HEK293T (cell line): ENCODE data around the gene ESR2.

Experiments
- CTCF ChIA-PET: fragments of 350-600 bp; formaldehyde crosslinking; extraction: SDS; loops from one replicate; lab custom pipeline; 2021; ENCODE audit warnings: antibody characterized with exemption, inconsistent platforms; lab: Yijun Ruan, JAX
- POLR2A ChIA-PET: fragments of 350-600 bp; formaldehyde crosslinking; extraction: SDS; loops from one replicate; lab custom pipeline; 2020; ENCODE audit warnings: antibody characterized with exemption, inconsistent platforms; lab: Yijun Ruan, JAX
- DNase-seq: peaks from one replicate; pipeline ENCODE4 v3.0.0; 2012; ENCODE audit warnings: mixed read lengths; ENCODE audit errors: extremely low spot score
- ARNT ChIP-seq: fragments of 450-650 bp; IDR thresholded peaks from 2 replicates; pipeline ENCODE4 v1.6.1; 2017; ENCODE audit warnings: mild to moderate bottlenecking
- BHLHE40 ChIP-seq: fragments of 450-650 bp; IDR thresholded peaks from 2 replicates; pipeline ENCODE4 v1.6.1; 2016; ENCODE audit warnings: mild to moderate bottlenecking, moderate library complexity, borderline replicate concordance
- CTBP1 ChIP-seq: fragments of 450-650 bp; IDR thresholded peaks from 2 replicates; pipeline ENCODE4 v1.6.1; 2016; ENCODE audit warnings: borderline replicate concordance
- ELF4 ChIP-seq: fragments of 450-650 bp; IDR thresholded peaks from 2 replicates; pipeline ENCODE4 v1.6.1; 2017; ENCODE audit warnings: antibody characterized with exemption
- FOXA1 ChIP-seq: fragments of 450-650 bp; IDR thresholded peaks from 2 replicates; pipeline ENCODE4 v1.6.1; 2016; ENCODE audit warnings: mild to moderate bottlenecking
- FOXK2 ChIP-seq: fragments of 450-650 bp; IDR thresholded peaks from 2 replicates; pipeline ENCODE4 v1.6.1; 2016; ENCODE audit warnings: mild to moderate bottlenecking
- FOXM1 ChIP-seq: fragments of 450-650 bp; IDR thresholded peaks from 2 replicates; pipeline ENCODE4 v1.6.1; 2017; ENCODE audit warnings: mild to moderate bottlenecking, borderline replicate concordance
- HDGF ChIP-seq: fragments of 450-650 bp; IDR thresholded peaks from 2 replicates; pipeline ENCODE4 v1.6.1; 2017; ENCODE audit warnings: antibody characterized with exemption, borderline replicate concordance
- L3MBTL2 ChIP-seq: fragments of 450-650 bp; conservative IDR thresholded peaks from 2 replicates; pipeline ENCODE4 v1.6.1; 2016; ENCODE audit warnings: mild to moderate bottlenecking
- LEF1 ChIP-seq: fragments of 450-650 bp; IDR thresholded peaks from 2 replicates; pipeline ENCODE4 v1.6.1; 2017; ENCODE audit warnings: mild to moderate bottlenecking, borderline replicate concordance
- NFRKB ChIP-seq: fragments of 450-650 bp; IDR thresholded peaks from 2 replicates; pipeline ENCODE4 v1.6.1; 2016; ENCODE audit warnings: mild to moderate bottlenecking, moderate library complexity
- PKNOX1 ChIP-seq: fragments of 450-650 bp; IDR thresholded peaks from 2 replicates; pipeline ENCODE4 v1.6.1; 2016
- SP1 ChIP-seq: fragments of 450-650 bp; IDR thresholded peaks from 2 replicates; pipeline ENCODE4 v1.6.1; 2017
- SUZ12 ChIP-seq: fragments of 450-650 bp; IDR thresholded peaks from 2 replicates; pipeline ENCODE4 v1.6.1; 2016; ENCODE audit warnings: mild to moderate bottlenecking
- TARDBP ChIP-seq: fragments of 450-650 bp; IDR thresholded peaks from 2 replicates; pipeline ENCODE4 v1.6.1; 2016
- ZNF384 ChIP-seq: fragments of 450-650 bp; IDR thresholded peaks from 2 replicates; pipeline ENCODE4 v1.6.1; 2016

Gene ESR2

DNA sequence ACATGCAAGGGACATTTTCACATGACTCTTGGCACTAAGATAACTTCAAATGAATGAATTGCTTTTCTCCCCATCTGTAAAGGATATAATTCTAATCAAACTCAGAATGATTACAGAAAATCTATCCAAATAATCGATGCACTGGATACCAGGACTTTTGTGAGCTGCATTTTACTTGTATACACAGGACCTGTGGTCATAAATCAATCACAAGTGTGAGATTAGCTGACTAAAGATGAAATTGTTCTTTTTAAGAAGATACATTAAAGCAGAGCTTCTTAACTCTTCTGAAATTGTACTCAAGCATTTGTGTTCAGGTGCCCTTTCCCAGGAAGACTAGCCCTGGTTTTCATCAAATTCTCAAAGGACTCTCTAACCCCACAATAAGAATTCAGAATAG is 66.3 kb downstream of the ESR2 start:
- ChIA-PET POLR2A (no interaction called here), CTCF (no interaction called here)
- no peak for TF ChIP-seq L3MBTL2
- TF ChIP-seq PKNOX1, result peak; percentile 28; the same call in 1 of the 2 replicates

DNA sequence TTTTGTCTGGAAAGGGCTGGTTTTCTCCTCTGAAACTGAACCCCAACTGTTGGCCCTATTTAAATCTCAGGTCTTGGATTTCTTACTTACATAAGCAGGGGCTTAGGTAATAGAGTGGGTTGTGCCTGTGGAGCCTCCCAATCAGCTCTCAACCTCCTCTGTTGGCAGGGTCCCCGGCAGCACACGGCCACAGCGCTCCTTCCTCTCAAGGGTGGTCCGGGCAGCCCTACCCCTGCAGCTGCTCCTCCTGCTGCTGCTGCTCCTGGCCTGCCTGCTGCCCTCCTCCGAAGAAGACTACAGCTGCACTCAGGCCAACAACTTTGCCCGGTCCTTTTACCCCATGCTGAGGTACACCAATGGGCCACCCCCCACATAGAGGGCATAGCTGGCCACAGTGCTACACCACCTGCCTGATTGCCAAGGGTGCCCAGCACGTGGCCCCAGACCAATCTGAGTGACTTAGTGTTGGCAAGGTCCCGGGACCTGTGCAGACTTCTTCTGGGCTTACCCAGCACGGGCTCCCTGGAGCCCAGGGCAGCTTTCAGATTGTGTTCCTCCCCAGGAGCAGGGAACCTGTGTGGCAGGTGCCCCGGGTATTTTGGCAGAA is 68.9 kb downstream of the ESR2 start:
- no peak for DNase-seq
- ChIA-PET CTCF (no interaction called here), POLR2A (no interaction called here)
- TF ChIP-seq SUZ12 (no peak), FOXM1 (no peak), CTBP1 (no peak), HDGF (no peak), FOXA1 (no peak), ZNF384 (no peak), ELF4 (no peak), FOXK2 (no peak), ARNT (no peak), TARDBP (no peak)

More for the DNA sequence above, 66.3 kb downstream of the ESR2 start:
- DNase-seq, result no peak

GRCh38 chr14:64221391-64222003 is 72.7 kb downstream of the ESR2 start:
- POLR2A ChIA-PET, result no interaction called here
- no peak for DNase-seq
- no peak for TF ChIP-seq ELF4
- TF ChIP-seq FOXA1, result no peak
- TF ChIP-seq SP1, result no peak
- TF ChIP-seq ZNF384, result no peak
- no peak for TF ChIP-seq L3MBTL2
- CTCF ChIA-PET, result no interaction called here

- TF ChIP-seq LEF1 (no peak), PKNOX1 (no peak), NFRKB (no peak), FOXK2 (no peak), TARDBP (no peak), SUZ12 (no peak), L3MBTL2 (no peak), BHLHE40 (no peak)
- POLR2A ChIA-PET, result no interaction called here
- no peak for DNase-seq
- CTCF ChIA-PET, result no interaction called here
Observed at GRCh38 chr14:64220466-64220865, 73.7 kb downstream of the ESR2 start.

DNA sequence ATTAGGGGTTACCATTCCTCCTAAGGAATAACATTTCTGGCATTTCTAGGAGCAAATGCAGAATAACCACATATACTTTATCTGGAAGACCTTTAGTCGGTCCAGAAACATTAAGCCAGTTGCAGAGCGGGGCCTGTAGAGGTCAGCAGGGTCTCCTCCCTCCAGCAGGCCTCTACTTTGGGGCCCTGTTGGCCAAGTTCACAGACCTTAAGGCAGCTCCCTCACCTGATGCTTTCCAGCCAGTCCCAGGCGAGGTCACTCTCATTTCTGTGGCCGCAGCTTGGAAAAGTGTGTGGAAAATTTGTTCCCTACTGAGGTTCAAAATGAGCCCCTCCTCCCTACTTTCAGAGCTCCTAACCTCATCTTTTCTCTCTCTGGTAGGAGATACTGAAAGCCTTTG is 74.1 kb downstream of the ESR2 start:
- ChIA-PET POLR2A (no interaction called here), CTCF (no interaction called here)
- TF ChIP-seq ZNF384 (no peak), SUZ12 (no peak), ARNT (no peak), SP1 (no peak), FOXM1 (no peak), CTBP1 (no peak), HDGF (no peak), TARDBP (no peak), PKNOX1 (no peak), FOXK2 (no peak), BHLHE40 (no peak), NFRKB (no peak)
- DNase-seq, result no peak

DNA sequence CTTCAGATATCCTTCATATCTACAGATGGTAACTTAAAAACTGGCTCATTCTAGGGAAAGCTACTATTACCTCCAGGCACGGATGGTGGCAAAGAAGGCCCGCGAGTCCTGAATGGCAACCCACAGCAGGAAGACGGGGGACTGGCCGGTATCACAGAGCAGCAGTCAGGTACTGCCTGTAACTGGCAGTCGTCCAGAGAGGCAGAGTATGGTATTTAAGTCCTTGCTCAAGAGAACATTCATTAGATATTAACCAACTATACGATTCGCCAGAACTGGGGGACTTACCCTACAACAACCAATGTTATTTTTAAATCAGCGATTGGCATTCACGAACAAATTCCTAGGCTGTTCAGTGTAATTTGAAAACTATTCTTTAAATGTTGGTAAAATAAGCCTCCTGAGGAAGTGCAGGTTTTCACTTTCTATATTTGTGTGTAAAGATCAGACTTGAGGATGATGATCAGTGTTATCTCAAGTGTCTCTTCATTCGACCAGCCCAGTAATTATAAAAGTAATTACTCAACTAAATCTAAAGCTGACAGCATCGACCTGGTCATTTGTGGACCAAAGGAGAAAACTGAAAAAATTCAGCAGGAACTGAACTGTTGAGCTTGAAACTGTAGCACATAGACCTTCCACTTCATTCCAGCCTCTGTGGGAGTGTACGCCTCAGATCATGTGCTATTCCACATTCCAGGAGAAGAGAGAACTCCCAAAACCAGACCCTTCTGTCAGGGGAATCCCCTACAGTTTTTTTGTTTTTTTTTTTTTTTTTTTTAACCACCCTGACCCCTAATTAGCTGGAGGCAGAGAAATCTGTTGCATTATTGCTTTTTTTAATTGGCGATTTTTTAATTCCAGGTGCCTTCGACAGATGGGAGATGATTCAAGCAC is 75.6 kb downstream of the ESR2 start:
- POLR2A ChIA-PET, result no interaction called here
- no peak for DNase-seq
- TF ChIP-seq TARDBP (no peak), PKNOX1 (no peak), FOXM1 (no peak)
- CTCF ChIA-PET, result interaction anchor here (0.6 kb wide), 1 partner anchor 909 kb away, joined by 5 read pairs; no protein-coding TSS in a partner anchor
